ENCODE results near the gene CHCT1. TPM values are rescaled to one million over a fixed set of nuclear protein-coding genes. Genes with fewer than 3 reads are reported as not detected.

Gene CHCT1
- total and polyA plus RNA-seq, 2 of the 8 experiments (the other 6 are each of a cell fraction or from before 2014, with no cell fraction given): 0.06 TPM; not detected in 1

DNA sequence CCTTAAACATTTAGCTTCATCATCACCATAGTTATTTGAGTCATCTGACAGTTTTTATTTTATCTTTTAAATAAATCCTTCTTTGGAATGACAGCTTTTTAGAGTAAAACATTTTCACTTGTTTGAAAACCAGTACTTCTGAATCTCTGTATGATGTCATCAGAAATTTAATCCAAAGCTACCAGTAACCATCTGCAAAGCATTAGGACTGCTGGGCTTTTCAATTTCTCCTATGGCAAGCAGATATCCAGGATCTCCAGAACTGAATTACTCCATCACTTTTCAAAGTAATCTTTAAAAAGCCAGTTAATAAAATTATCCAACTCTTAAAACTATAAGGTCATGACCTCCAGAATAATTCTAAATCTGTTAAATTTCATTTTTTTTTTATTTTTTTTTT is 51.5 kb downstream of the CHCT1 start (continued):
- TF ChIP-seq, protein P1, sequence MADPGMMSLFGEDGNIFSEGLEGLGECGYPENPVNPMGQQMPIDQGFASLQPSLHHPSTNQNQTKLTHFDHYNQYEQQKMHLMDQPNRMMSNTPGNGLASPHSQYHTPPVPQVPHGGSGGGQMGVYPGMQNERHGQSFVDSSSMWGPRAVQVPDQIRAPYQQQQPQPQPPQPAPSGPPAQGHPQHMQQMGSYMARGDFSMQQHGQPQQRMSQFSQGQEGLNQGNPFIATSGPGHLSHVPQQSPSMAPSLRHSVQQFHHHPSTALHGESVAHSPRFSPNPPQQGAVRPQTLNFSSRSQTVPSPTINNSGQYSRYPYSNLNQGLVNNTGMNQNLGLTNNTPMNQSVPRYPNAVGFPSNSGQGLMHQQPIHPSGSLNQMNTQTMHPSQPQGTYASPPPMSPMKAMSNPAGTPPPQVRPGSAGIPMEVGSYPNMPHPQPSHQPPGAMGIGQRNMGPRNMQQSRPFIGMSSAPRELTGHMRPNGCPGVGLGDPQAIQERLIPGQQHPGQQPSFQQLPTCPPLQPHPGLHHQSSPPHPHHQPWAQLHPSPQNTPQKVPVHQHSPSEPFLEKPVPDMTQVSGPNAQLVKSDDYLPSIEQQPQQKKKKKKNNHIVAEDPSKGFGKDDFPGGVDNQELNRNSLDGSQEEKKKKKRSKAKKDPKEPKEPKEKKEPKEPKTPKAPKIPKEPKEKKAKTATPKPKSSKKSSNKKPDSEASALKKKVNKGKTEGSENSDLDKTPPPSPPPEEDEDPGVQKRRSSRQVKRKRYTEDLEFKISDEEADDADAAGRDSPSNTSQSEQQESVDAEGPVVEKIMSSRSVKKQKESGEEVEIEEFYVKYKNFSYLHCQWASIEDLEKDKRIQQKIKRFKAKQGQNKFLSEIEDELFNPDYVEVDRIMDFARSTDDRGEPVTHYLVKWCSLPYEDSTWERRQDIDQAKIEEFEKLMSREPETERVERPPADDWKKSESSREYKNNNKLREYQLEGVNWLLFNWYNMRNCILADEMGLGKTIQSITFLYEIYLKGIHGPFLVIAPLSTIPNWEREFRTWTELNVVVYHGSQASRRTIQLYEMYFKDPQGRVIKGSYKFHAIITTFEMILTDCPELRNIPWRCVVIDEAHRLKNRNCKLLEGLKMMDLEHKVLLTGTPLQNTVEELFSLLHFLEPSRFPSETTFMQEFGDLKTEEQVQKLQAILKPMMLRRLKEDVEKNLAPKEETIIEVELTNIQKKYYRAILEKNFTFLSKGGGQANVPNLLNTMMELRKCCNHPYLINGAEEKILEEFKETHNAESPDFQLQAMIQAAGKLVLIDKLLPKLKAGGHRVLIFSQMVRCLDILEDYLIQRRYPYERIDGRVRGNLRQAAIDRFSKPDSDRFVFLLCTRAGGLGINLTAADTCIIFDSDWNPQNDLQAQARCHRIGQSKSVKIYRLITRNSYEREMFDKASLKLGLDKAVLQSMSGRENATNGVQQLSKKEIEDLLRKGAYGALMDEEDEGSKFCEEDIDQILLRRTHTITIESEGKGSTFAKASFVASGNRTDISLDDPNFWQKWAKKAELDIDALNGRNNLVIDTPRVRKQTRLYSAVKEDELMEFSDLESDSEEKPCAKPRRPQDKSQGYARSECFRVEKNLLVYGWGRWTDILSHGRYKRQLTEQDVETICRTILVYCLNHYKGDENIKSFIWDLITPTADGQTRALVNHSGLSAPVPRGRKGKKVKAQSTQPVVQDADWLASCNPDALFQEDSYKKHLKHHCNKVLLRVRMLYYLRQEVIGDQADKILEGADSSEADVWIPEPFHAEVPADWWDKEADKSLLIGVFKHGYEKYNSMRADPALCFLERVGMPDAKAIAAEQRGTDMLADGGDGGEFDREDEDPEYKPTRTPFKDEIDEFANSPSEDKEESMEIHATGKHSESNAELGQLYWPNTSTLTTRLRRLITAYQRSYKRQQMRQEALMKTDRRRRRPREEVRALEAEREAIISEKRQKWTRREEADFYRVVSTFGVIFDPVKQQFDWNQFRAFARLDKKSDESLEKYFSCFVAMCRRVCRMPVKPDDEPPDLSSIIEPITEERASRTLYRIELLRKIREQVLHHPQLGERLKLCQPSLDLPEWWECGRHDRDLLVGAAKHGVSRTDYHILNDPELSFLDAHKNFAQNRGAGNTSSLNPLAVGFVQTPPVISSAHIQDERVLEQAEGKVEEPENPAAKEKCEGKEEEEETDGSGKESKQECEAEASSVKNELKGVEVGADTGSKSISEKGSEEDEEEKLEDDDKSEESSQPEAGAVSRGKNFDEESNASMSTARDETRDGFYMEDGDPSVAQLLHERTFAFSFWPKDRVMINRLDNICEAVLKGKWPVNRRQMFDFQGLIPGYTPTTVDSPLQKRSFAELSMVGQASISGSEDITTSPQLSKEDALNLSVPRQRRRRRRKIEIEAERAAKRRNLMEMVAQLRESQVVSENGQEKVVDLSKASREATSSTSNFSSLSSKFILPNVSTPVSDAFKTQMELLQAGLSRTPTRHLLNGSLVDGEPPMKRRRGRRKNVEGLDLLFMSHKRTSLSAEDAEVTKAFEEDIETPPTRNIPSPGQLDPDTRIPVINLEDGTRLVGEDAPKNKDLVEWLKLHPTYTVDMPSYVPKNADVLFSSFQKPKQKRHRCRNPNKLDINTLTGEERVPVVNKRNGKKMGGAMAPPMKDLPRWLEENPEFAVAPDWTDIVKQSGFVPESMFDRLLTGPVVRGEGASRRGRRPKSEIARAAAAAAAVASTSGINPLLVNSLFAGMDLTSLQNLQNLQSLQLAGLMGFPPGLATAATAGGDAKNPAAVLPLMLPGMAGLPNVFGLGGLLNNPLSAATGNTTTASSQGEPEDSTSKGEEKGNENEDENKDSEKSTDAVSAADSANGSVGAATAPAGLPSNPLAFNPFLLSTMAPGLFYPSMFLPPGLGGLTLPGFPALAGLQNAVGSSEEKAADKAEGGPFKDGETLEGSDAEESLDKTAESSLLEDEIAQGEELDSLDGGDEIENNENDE (IDR thresholded peaks at IDR 0.05; ENCODE audit: insufficient replicate concordance, low read length): no peak
- TF ChIP-seq SIN3A (conservative IDR thresholded peaks at IDR 0.05 in 1 of 2, IDR thresholded peaks at IDR 0.05 in 1 of 2; ENCODE audit: low read depth in 1 of 2, low read length in 2 of 2): no peak

All from H1 (cell line).